Cardiac fibroblast (primary cell): ENCODE data around the gene NRL.

Experiments
- DNase-seq, 2 donors: peaks; one replicate each; pipeline versions ENCODE4 v3.0.0 to v3.0.0-alpha.2; 2010; ENCODE audit warnings: low read depth in 2 of 2
- H3K4me3 ChIP-seq, 2 donors: replicated peaks in 1 of 2; 1 replicate in 1 of 2; 2 replicates in 1 of 2; pipeline ENCODE4 v1.5.1; 2011; ENCODE audit warnings: low read depth in 2 of 2, low read length in 2 of 2, mild to moderate bottlenecking in 2 of 2, moderate library complexity in 1 of 2
- CTCF ChIP-seq: IDR thresholded peaks from one replicate; pipeline ENCODE4 v1.5.1; 2011; ENCODE audit warnings: low read depth, mild to moderate bottlenecking, low read length, inconsistent platforms

Gene NRL

GRCh38 chr14:24156840-24157239 is 42.1 kb upstream of the NRL start:
- DNase-seq, result no peak
- no peak overlapping the region for H3K4me3 ChIP-seq
- TF ChIP-seq CTCF, result no peak

DNA sequence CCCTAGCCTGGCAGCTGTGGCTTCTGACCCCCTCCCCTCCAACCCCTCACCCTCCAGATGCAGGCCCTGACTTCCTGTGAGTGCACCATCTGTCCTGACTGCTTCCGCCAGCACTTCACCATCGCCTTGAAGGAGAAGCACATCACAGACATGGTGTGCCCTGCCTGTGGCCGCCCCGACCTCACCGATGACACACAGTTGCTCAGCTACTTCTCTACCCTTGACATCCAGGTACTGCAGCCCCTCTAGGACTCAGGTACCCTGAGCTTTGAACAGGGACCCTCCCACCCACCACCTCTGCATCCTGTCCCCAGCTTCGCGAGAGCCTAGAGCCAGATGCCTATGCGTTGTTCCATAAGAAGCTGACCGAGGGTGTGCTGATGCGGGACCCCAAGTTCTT is 40.4 kb upstream of the NRL start:
- no peak for DNase-seq
- H3K4me3 ChIP-seq, result no peak overlapping the region
- no peak for TF ChIP-seq CTCF

GRCh38 chr14:24151404-24152080 is 36.8 kb upstream of the NRL start:
- no peak overlapping the region for H3K4me3 ChIP-seq
- DNase-seq, result no peak
- no peak for TF ChIP-seq CTCF

DNA sequence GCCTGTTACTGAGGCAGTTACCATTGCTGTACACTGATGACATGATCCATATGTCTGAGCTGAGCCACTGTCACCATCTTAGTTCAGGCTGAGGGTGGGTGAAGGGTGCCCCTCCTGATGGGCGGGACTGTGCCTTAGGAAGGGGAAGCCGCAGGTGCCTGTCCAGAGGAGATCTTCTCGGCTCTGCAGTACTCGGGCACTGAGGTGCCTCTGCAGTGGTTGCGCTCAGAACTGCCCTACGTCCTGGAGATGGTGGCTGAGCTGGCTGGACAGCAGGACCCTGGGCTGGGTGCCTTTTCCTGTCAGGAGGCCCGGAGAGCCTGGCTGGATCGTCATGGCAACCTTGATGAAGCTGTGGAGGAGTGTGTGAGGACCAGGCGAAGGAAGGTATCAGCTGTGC is 36.2 kb upstream of the NRL start:
- no peak for TF ChIP-seq CTCF
- H3K4me3 ChIP-seq, result no peak overlapping the region
- DNase-seq, result no peak

DNA sequence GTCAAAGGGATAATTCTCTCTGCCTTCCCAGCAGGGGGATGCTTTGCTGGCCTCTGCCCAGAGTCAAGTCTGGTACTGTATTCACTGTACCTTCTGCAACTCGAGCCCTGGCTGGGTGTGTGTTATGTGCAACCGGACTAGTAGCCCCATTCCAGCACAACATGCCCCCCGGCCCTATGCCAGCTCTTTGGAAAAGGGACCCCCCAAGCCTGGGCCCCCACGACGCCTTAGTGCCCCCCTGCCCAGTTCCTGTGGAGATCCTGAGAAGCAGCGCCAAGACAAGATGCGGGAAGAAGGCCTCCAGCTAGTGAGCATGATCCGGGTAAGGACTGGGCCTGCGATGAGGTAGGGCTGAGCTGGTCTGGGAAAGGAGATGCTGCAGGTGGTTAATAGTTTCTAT is 35.8 kb upstream of the NRL start:
- no peak for DNase-seq
- no peak for TF ChIP-seq CTCF
- no peak overlapping the region for H3K4me3 ChIP-seq

DNA sequence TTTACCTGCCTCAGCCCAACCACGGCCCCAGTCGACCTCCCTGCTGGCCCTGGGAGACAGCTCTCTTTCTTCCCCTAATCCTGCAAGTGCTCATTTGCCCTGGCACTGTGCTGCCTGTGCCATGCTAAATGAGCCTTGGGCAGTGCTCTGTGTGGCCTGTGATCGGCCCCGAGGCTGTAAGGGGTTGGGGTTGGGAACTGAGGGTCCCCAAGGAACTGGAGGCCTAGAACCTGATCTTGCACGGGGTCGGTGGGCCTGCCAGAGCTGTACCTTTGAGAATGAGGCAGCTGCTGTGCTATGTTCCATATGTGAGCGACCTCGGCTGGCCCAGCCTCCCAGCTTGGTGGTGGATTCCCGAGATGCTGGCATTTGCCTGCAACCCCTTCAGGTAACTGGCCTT is 35.3 kb upstream of the NRL start:
- H3K4me3 ChIP-seq, result no peak overlapping the region
- no peak for DNase-seq
- no peak for TF ChIP-seq CTCF
